T-cell (primary cell): ENCODE results near the gene ADPRHL1. TPM values are rescaled to one million over a fixed set of nuclear protein-coding genes. Genes with fewer than 3 reads are reported as not detected.

Experiments
- ATAC-seq, 4 experiments: fragments of 200-7000 bp in 3 of 4; fragments of 150-1000 bp in 1 of 4; cut with Tn5 transposase; replicated peaks in 1 of 4; 1 replicate in 3 of 4; 2 replicates in 1 of 4; pipeline ENCODE4 v1.10.0; 2021; ENCODE audit warnings: moderate library complexity in 3 of 4, mild to moderate bottlenecking in 2 of 4, moderate number of reproducible peaks in 1 of 4
- CTCF ChIA-PET, 2 donors: fragments of 300-600 bp; sonication (Branson Sonifier 250); formaldehyde crosslinking; loops; one replicate each; lab custom pipeline; 2022; ENCODE audit warnings: antibody characterized with exemption in 2 of 2; lab: Charles Lee
- POLR2A ChIA-PET, 2 donors: fragments of 300-600 bp; sonication (Branson Sonifier 250); formaldehyde crosslinking; loops; one replicate each; lab custom pipeline; 2022; ENCODE audit warnings: antibody characterized with exemption in 2 of 2; lab: Charles Lee
- DNase-seq, 35 experiments: peaks; one replicate each; pipeline versions ENCODE4 v3.0.0 to v3.0.0-alpha.2; 2013 to 2023
- H3K27ac ChIP-seq: one replicate; pipeline ENCODE4 v1.5.1; 2013; ENCODE audit warnings: low read length
- H3K27me3 ChIP-seq, 2 experiments: replicated peaks in 1 of 2; 1 replicate in 1 of 2; 2 replicates in 1 of 2; pipeline versions ENCODE4 v1.6.1 to v1.7.0; 2013; ENCODE audit warnings: low read length in 1 of 2, mixed read lengths in 1 of 2; ENCODE audit not compliant: control insufficient read depth in 2 of 2, insufficient read depth in 2 of 2; ENCODE audit errors: extremely low read depth in 1 of 2
- H3K36me3 ChIP-seq, 2 donors: 1 replicate in 1 of 2; 2 replicates in 1 of 2; pipeline versions ENCODE4 v1.6.1 to v1.7.0; 2013; ENCODE audit warnings: low read length in 1 of 2; ENCODE audit not compliant: control insufficient read depth in 2 of 2, insufficient read depth in 1 of 2; ENCODE audit errors: extremely low read depth in 1 of 2
- H3K4me1 ChIP-seq, 2 experiments: 1 replicate in 1 of 2; 2 replicates in 1 of 2; pipeline versions ENCODE4 v1.6.1 to v1.7.0; 2013; ENCODE audit warnings: low read length in 2 of 2, mixed read lengths in 1 of 2; ENCODE audit not compliant: insufficient read depth in 2 of 2, control insufficient read depth in 1 of 2; ENCODE audit errors: extremely low read depth in 1 of 2
- H3K4me3 ChIP-seq, 2 donors: 1 replicate in 1 of 2; 2 replicates in 1 of 2; pipeline versions ENCODE4 v1.5.1 to v1.7.0; 2013; ENCODE audit warnings: mild to moderate bottlenecking in 2 of 2, low read length in 1 of 2, moderate library complexity in 1 of 2; ENCODE audit not compliant: control insufficient read depth in 1 of 2; ENCODE audit errors: extremely low read depth in 1 of 2
- H3K9me3 ChIP-seq: 2 replicates; pipeline ENCODE4 v1.7.0; 2013
- H3K27ac Mint-ChIP-seq, 2 donors: one replicate each; pipeline ENCODE4 v1.8.0; 2020 to 2021; ENCODE audit warnings: mild to moderate bottlenecking in 2 of 2, mixed read lengths in 2 of 2
- H3K27me3 Mint-ChIP-seq, 2 donors: one replicate each; pipeline ENCODE4 v1.8.0; 2021 to 2022; ENCODE audit warnings: mixed read lengths in 2 of 2
- H3K36me3 Mint-ChIP-seq: one replicate; pipeline ENCODE4 v1.8.0; 2021; ENCODE audit warnings: mixed read lengths
- H3K4me1 Mint-ChIP-seq, 3 donors: one replicate each; pipeline ENCODE4 v1.8.0; 2020 to 2022; ENCODE audit warnings: mixed read lengths in 3 of 3, mild to moderate bottlenecking in 1 of 3
- H3K4me3 Mint-ChIP-seq, 3 donors: one replicate each; pipeline ENCODE4 v1.8.0; 2020 to 2022; ENCODE audit warnings: mild to moderate bottlenecking in 3 of 3, mixed read lengths in 3 of 3, moderate library complexity in 3 of 3
- H3K9me3 Mint-ChIP-seq, 3 donors: one replicate each; pipeline ENCODE4 v1.8.0; 2020 to 2022; ENCODE audit warnings: mixed read lengths in 3 of 3
- WGBS: methylation state at CpG from one replicate; pipeline ENCODE4 v1.1.5; 2013; ENCODE audit warnings: missing lambda C conversion rate; ENCODE audit not compliant: insufficient coverage; 5-methylcytosine and 5-hydroxymethylcytosine counted together
- total RNA-seq, 35 experiments: library from RNA in 6 of 35; stranded (reverse) in 6 of 35; fragments of 120-200 nt in 1 of 35; gene quantifications; one replicate each; pipeline versions ENCODE4 v1.2.1 to v1.2.4 and lab custom pipeline; 2013 to 2026

The ADPRHL1 gene
- total RNA-seq, 5 donors from 2014 or later (not counting 1 experiment from before 2014, with no cell fraction given), result 0.37 to 1.7 (median 0.92) TPM

- no peak overlapping the region for H3K4me3 Mint-ChIP-seq
- Histone ChIP-seq H3K9me3 (no peaks in the 10 kb centered on the region), H3K27ac (no peak overlapping the region), H3K36me3 (no peaks in the 10 kb centered on the region), H3K4me3 (no peak overlapping the region), H3K4me1 (no peaks in the 10 kb centered on the region), H3K27me3 (peaks cover 0 to 9% of the 10 kb centered on the region in 2 experiments)
- CTCF ChIA-PET, result no interaction called here
- H3K27me3 Mint-ChIP-seq, result no peaks in the 10 kb centered on the region
- WGBS, result 88% methylated on average over 22 of the region's 31 CpGs
- H3K27ac Mint-ChIP-seq, result no peak overlapping the region
- POLR2A ChIA-PET, result no interaction called here
- DNase-seq (no peak), ATAC-seq (no peak)
- peaks cover 4% of the 10 kb centered on the region for H3K36me3 Mint-ChIP-seq
- H3K4me1 Mint-ChIP-seq, result no peaks in the 10 kb centered on the region
- no peaks in the 10 kb centered on the region for H3K9me3 Mint-ChIP-seq
Observed at GRCh38 chr13:113427562-113428468, 25.5 kb downstream of the ADPRHL1 start.

GRCh38 chr13:113426591-113426986 lies 26.7 kb downstream of the ADPRHL1 start:
- no peaks in the 10 kb centered on the region for H3K36me3 ChIP-seq
- no peak overlapping the region for H3K4me3 Mint-ChIP-seq
- no peaks in the 10 kb centered on the region for H3K27me3 Mint-ChIP-seq
- H3K9me3 Mint-ChIP-seq, result no peaks in the 10 kb centered on the region
- 89% methylated on average over 14 of the region's 15 CpGs for WGBS
- H3K27ac ChIP-seq, result no peak overlapping the region
- H3K9me3 ChIP-seq, result no peaks in the 10 kb centered on the region
- H3K4me1 Mint-ChIP-seq, result no peaks in the 10 kb centered on the region
- H3K27me3 ChIP-seq, result peaks cover 0 to 9% of the 10 kb centered on the region in 2 experiments
- H3K27ac Mint-ChIP-seq, result no peak overlapping the region
- no peak overlapping the region for H3K4me3 ChIP-seq
- peaks cover 4% of the 10 kb centered on the region for H3K36me3 Mint-ChIP-seq
- ATAC-seq (no peak), DNase-seq (no peak)
- H3K4me1 ChIP-seq, result no peaks in the 10 kb centered on the region
- CTCF ChIA-PET, result no interaction called here
- POLR2A ChIA-PET, result no interaction called here

- DNase-seq (no peak), ATAC-seq (no peak)
- H3K36me3 Mint-ChIP-seq, result peaks cover 4% of the 10 kb centered on the region
- ChIA-PET CTCF (no interaction called here), POLR2A (no interaction called here)
- H3K27me3 Mint-ChIP-seq, result no peaks in the 10 kb centered on the region
- Histone ChIP-seq H3K36me3 (no peaks in the 10 kb centered on the region), H3K4me3 (no peak overlapping the region), H3K4me1 (no peaks in the 10 kb centered on the region), H3K27ac (no peak overlapping the region), H3K9me3 (no peaks in the 10 kb centered on the region), H3K27me3 (peaks cover 0 to 9% of the 10 kb centered on the region in 2 experiments)
- H3K9me3 Mint-ChIP-seq, result no peaks in the 10 kb centered on the region
- no peak overlapping the region for H3K27ac Mint-ChIP-seq
- H3K4me3 Mint-ChIP-seq, result no peak overlapping the region
- no peaks in the 10 kb centered on the region for H3K4me1 Mint-ChIP-seq
- 88% methylated on average over 21 of the region's 22 CpGs for WGBS
Observed at GRCh38 chr13:113425941-113426590, 27.2 kb downstream of the ADPRHL1 start.

GRCh38 chr13:113423520-113424163 lies 29.6 kb downstream of the ADPRHL1 start:
- H3K4me3 Mint-ChIP-seq, result no peak overlapping the region
- no peak overlapping the region for H3K27ac Mint-ChIP-seq
- no peaks in the 10 kb centered on the region for H3K9me3 ChIP-seq
- no peaks in the 10 kb centered on the region for H3K4me1 Mint-ChIP-seq
- H3K9me3 Mint-ChIP-seq, result no peaks in the 10 kb centered on the region
- peaks cover 3 to 4% of the 10 kb centered on the region in 2 donors for H3K27me3 Mint-ChIP-seq
- WGBS, result 88% methylated on average over 6 of the region's 11 CpGs
- no peaks in the 10 kb centered on the region for H3K36me3 ChIP-seq
- H3K27me3 ChIP-seq, result peaks cover 0 to 17% of the 10 kb centered on the region in 2 experiments
- CTCF ChIA-PET, result no interaction called here
- no peaks in the 10 kb centered on the region for H3K4me1 ChIP-seq
- no peak for ATAC-seq
- no peaks in the 10 kb centered on the region for H3K36me3 Mint-ChIP-seq
- H3K27ac ChIP-seq, result no peak overlapping the region
- DNase-seq, result no peak
- no peak overlapping the region for H3K4me3 ChIP-seq
- POLR2A ChIA-PET, result no interaction called here

- Mint-ChIP-seq H3K9me3 (no peaks in the 10 kb centered on the region), H3K27me3 (peaks cover 3 to 4% of the 10 kb centered on the region in 2 donors), H3K4me3 (no peak overlapping the region), H3K4me1 (no peaks in the 10 kb centered on the region), H3K27ac (no peak overlapping the region), H3K36me3 (no peaks in the 10 kb centered on the region)
- Histone ChIP-seq H3K27ac (no peak overlapping the region), H3K9me3 (no peaks in the 10 kb centered on the region), H3K36me3 (no peaks in the 10 kb centered on the region), H3K27me3 (peaks cover 0 to 18% of the 10 kb centered on the region in 2 experiments), H3K4me1 (no peaks in the 10 kb centered on the region), H3K4me3 (no peak overlapping the region)
- no peak for DNase-seq
- POLR2A ChIA-PET, result no interaction called here
- no peak for ATAC-seq
- CTCF ChIA-PET, result no interaction called here
- 92% methylated on average over 18 of the region's 26 CpGs for WGBS
Observed at GRCh38 chr13:113422807-113423519, 30.3 kb downstream of the ADPRHL1 start.

- Histone ChIP-seq H3K9me3 (no peaks in the 10 kb centered on the region), H3K4me1 (no peaks in the 10 kb centered on the region), H3K27ac (no peak overlapping the region), H3K27me3 (peaks cover 0 to 24% of the 10 kb centered on the region in 2 experiments), H3K4me3 (no peak overlapping the region), H3K36me3 (no peaks in the 10 kb centered on the region)
- DNase-seq (no peak), ATAC-seq (no peak)
- CTCF ChIA-PET, result no interaction called here
- 94% methylated on average over 13 of the region's 15 CpGs for WGBS
- peaks cover 3 to 5% of the 10 kb centered on the region in 2 donors for H3K27me3 Mint-ChIP-seq
- no peak overlapping the region for H3K4me3 Mint-ChIP-seq
- no peaks in the 10 kb centered on the region for H3K4me1 Mint-ChIP-seq
- no peaks in the 10 kb centered on the region for H3K9me3 Mint-ChIP-seq
- no peaks in the 10 kb centered on the region for H3K36me3 Mint-ChIP-seq
- no peak overlapping the region for H3K27ac Mint-ChIP-seq
- POLR2A ChIA-PET, result no interaction called here
Observed at GRCh38 chr13:113421673-113422270, 31.5 kb downstream of the ADPRHL1 start.
